ENCODE data around the gene HAUS7.

DNA sequence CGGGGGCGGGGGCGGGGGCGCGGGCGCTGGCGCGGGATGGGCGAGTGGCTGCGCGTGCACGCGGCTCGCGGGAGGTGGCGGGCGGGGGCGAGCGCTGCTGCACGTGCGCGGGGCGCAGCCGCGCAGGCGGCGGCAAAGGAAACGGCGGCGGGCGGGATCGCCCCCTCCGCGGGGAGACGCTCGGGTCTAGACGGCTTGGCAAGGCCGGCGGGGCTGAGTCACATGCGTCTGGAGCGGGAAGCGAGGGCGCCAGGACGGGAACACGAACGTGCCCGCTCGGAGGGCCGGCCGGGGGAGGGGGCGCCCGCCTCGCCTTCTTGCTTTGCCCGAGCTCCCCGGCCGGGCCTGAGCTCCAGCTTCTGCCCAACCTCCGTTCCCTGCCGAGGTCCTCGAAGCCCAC, 4.3 kb upstream of the HAUS7 start:
- TF ChIP-seq, protein P1, sequence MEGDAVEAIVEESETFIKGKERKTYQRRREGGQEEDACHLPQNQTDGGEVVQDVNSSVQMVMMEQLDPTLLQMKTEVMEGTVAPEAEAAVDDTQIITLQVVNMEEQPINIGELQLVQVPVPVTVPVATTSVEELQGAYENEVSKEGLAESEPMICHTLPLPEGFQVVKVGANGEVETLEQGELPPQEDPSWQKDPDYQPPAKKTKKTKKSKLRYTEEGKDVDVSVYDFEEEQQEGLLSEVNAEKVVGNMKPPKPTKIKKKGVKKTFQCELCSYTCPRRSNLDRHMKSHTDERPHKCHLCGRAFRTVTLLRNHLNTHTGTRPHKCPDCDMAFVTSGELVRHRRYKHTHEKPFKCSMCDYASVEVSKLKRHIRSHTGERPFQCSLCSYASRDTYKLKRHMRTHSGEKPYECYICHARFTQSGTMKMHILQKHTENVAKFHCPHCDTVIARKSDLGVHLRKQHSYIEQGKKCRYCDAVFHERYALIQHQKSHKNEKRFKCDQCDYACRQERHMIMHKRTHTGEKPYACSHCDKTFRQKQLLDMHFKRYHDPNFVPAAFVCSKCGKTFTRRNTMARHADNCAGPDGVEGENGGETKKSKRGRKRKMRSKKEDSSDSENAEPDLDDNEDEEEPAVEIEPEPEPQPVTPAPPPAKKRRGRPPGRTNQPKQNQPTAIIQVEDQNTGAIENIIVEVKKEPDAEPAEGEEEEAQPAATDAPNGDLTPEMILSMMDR (IDR thresholded peaks at IDR 0.05): no peak
- peak; percentile 14 for TF ChIP-seq POLR2A (IDR thresholded peaks at IDR 0.05)
